GM15510 (cell line): Measurements from ENCODE around the gene FAM171A1.

ENCODE experiments used
- POLR2A ChIP-seq: IDR thresholded peaks from 3 replicates; pipeline ENCODE4 v1.6.1; 2011; ENCODE audit warnings: borderline replicate concordance; ENCODE audit not compliant: insufficient read length; ENCODE audit errors: extremely low read depth

Gene FAM171A1

DNA sequence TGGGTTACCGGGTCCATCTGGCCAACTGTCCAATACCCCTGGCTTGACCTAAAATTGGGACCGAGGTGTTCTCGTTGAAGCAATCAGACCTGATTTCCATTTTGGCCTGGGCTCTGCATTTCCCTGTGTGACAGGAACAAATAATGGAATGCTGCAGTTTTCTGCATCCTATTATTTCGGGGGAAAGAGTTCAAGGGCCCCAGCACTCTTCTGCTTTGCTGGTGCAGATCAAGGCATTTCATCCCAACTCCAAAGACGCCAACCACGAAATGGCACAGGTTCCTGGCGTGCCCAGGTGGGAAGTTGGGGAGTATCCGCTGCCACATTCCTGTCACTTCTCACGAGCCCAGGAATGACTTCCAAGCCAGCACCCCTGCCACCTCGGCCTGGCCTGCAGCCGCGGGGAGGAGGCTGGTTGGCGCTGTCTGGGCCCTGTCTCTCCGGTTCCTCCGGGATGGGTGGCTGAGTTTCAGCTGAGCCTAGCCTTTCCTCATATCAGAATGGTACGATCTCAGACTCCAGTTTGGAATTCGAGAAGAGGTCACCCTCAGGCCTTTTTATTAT, 56.5 kb downstream of the FAM171A1 start:
- TF ChIP-seq POLR2A, result no peak

DNA sequence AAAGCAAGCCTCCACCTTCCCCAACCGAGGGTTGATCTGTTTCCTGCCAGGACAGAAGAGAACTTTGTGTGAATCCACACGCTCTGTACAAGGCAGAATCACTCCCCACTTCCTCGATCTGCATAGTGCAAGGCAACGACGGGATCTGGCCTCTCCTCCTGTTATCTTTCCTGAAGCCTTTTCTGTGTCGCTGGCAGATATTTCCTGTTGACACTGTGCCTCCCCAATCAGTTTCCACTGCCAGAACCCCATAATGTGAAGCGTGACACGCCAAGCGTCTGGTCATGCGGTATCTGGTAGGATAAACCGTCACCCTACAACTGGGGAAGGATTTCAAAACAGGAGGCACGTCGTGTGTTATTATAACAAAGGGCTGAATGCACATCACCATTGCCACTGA, 57.2 kb downstream of the FAM171A1 start:
- no peak for TF ChIP-seq POLR2A

DNA sequence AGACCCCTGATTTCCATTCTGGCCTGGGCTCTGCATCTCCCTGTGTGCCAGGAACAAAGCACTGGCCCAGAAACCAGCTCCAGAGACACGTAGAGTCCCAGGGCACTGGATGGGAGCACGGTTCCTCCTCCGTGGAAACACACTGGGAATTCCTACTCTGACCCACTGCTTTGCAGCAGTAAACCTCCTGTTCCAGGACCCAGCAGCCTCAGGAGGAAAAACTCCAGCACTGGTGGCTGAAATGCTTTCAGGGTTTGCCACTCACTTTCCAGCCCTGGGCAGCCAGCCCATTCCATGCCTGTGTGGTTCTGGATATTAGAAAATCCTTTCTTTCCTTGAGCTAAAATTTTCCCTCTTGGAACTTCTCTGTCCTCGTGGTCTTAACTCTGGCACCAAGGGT, 58.0 kb downstream of the FAM171A1 start:
- no peak for TF ChIP-seq POLR2A

GRCh38 chr10:15311569-15312280, 59.4 kb downstream of the FAM171A1 start:
- TF ChIP-seq POLR2A, result no peak

DNA sequence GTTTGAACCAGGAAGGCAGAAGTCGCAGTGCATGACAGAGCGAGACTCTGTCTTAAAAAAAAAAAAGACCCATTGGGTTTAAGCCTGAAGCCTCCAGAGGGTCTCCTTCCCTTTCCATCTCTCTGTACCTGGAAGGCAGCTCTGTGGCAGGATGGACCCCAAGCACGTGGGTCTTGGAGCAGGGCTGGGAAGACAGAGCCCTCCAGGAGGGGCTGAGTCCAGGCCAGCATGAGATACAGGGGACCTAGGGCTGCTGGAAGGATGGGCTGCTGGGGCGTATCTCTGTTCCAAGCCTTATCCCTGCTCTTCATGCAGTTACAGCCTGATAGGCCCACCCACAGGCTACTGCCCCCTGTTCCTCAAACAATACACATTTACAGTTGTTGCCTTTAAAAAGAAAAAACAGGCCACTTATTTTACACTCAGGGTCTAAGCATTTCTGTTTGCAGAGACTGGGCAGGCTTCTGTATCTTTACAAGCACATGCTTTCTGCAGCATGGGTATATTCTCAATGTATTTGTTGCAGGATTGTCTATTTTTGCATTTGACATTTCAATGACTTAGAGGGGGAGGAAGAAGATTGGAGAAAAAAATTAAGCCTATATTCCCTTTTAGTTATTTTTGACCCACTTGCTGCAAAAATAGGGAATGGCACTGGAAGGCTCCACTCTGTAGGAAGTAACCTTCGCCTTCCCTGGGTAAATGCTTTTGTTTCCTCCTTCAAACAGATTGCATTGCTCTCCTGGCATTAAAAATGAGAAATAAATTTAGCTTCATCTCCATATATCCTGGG, 60.1 kb downstream of the FAM171A1 start:
- no peak for TF ChIP-seq POLR2A

DNA sequence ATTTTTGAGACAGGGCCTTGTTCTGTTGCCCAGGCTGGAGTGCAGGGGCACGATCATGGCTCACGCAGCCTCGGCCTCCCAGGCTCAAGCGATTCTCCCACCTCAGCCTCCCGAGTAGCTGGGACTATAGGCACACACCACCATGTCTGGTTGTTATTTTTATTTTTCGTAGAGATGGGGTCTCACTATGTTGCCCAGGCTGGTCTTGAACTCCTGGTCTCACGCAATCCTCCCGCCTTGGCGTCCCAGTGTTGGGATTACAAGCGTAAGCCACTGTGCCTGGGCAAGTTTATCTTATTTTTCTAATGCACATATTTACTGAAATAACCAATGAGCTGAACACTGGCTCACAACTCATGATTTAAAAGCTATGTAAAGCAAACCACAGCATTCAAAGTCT, 61.9 kb downstream of the FAM171A1 start:
- TF ChIP-seq POLR2A, result no peak

- no peak for TF ChIP-seq POLR2A
These were observed 64.3 kb downstream of the FAM171A1 start for GRCh38 chr10:15306735-15307280.

DNA sequence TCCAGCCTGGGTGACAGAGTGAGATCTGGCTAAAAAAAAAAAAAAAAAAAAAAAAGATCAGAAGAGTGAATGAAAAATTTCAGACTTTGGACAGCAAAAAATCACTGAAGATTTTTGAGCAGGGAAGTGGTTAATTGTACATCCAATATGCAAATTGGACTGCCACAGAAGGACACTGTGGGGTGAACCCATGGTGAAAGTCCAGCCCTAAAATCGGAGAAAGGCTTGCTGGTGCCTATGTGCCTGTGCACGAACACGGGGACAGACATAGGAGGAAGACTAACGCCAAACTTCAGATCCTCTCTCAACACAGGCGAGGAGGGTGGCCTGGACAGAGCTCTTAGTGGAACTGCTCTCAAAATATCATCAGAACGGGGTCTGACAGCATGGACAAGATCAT, 65.5 kb downstream of the FAM171A1 start:
- no peak for TF ChIP-seq POLR2A

DNA sequence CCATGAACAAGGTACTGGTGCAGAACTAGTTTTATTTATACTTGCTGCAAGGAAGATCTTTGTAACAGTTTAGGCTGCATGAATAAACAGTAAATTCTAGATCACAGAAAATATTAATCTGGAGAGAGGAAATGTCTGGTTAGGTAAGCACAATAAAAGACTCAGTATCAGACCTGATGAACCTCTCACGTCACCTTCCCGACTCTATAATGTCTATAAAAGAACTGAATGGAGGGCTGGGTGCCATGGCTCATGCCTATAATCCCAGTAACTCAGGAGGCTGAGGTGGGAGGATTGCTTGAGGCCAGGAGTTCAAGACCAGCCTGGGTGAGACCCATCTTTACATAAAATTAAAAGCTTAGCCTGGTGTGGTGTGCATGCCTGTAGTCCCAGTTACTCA, 65.9 kb downstream of the FAM171A1 start:
- no peak for TF ChIP-seq POLR2A

DNA sequence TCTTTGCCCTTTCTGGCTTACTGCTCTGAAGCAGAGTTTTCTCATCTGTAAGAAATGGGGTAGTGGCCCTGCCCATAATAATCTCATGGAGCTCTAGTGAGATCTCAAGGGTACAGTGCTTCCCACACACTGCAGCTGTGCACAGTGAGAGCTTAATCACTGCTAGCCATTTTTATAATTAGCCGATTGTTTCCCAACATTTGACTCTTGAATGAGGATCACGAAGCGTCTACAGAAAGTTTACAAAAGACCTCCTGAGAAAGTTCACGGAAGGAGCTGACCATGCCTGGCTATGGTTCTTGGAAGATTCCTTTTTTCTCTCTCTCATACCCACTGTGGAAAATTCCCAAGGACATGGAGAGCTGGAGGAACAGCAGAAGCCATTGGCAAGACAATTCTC, 70.4 kb downstream of the FAM171A1 start:
- no peak for TF ChIP-seq POLR2A

- no peak for TF ChIP-seq POLR2A
These were observed 70.9 kb downstream of the FAM171A1 start for GRCh38 chr10:15300145-15300544.

GRCh38 chr10:15296701-15297100, 74.4 kb downstream of the FAM171A1 start:
- TF ChIP-seq POLR2A, result no peak

- TF ChIP-seq POLR2A, result no peak
These were observed 75.4 kb downstream of the FAM171A1 start for GRCh38 chr10:15295537-15296325.
